Activated T-cell treated with anti-CD3 and anti-CD28 coated beads, Interleukin-2, amount 50 U/mL, for 48 hours (primary cell): ENCODE data around the gene ALG3.
"Not testable (repeated sequence)": the region's sequence is repeated elsewhere in the genome, so short reads cannot be mapped to it uniquely, and the experiment has no call there.

Source experiments
- DNase-seq, 2 experiments: peaks; one replicate each; pipeline ENCODE4 v3.0.0-alpha.2; 2020

Gene ALG3

DNA sequence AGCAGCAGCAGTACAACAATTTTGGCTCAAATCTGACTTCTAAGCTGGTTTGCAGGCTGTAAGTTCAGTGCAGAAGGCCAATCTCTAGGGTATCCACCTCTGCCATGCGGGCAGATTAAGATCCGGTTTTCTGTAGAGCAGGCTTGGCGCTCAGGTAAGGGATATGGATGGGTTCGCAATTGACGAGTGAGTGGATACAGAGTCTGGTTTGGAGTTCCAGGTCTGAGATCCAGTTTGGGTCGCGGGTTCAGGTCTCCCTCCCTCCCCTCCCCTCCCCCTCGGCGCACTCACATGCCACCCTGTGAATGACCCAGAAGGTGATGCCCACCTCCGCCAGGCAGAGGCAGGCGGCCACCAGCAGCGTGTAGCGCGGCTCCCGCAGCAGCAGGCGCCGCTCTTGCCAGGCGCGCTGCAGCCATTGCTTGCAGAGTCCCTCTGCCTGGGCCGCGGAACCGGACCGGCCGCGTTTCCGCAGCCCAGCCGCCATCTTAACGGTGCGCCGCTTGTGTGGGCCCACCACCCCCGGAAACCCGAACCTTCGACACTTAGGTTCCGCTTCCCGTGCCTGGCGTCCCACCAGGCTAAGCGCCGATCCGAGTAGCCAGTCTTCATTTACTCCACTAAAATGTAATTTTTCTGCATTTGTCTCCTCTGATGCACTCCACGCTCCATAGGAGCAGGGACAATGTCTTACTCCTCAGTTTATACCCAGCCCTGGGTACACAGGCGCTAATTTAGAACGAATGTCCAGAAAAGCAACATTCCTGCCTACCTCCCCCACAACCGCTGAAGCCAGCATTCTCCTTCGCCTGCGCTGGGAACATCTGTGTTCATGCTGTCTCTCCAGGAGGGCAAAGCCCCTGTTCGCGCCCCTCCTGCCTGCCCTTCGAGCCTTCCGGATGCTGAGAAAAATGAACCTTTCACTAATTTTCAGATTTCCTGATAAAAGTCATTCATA is at the start of gene ALG3:
Gene ALG3 (minus strand): TSS at position 509 of the 958 bp plus-strand sequence. CDS start 22 bp downstream, at position 487.
- DNase-seq, result peak; percentile 93 to 94

DNA sequence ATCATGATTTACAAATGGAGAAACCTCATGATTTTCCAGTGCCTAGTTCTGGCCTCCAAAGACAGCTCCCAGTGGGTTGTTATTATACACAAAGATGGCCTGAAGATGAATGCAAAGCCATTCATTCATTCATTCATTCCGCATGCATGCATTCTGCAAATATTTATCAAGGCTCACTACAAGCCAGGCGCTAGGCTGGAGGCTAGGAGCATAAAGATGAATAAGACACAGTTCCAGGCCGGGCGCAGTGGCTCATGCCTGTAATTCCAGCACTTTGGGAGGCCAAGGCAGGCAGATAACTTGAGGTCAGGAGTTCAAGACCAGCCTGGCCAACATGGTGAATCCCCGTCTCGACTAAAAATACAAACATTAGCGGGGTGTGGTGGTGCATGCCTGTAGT is 47.9 kb upstream of the ALG3 start:
- DNase-seq, result no peak

DNA sequence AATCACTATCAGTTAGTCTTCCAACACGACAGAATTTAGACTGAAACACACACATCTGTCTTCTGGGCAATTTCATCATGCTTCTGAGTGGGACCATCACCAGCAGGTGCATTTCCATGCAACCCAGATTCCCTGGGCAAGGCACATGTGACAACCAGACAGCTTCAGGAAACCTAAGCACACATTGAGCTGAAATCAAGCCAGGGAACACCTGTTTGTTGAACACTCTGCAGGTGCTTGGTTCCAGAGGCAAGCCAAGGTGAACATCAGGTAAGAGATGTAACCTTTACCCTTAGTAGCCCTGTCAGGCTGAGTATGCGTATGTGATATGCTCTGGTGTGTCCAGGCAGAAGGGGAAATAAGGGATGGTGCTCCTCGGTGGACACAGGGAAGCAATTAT is 47.0 kb upstream of the ALG3 start:
- DNase-seq, result no peak

DNA sequence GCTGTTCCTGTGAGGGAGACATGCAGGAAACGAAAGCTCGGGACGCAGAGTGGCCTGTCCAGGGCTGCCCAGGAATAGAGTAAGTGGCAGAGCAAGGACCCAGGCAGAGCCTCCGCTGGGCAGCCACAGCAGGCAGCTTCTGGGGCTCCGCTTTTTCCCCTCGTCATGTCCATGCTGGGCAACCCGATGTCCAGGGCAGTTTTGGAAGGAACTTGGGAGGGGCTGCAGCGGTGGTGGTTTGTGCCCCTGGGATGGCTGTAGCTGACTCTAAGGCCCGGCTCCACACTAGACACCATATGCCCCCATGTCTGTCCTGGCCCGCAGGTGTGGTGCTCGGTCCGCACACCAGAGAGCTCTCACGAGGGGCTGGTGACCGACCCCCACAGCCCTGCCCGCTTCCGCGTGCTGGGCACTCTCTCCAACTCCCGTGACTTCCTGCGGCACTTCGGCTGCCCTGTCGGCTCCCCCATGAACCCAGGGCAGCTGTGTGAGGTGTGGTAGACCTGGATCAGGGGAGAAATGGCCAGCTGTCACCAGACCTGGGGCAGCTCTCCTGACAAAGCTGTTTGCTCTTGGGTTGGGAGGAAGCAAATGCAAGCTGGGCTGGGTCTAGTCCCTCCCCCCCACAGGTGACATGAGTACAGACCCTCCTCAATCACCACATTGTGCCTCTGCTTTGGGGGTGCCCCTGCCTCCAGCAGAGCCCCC is 43.1 kb upstream of the ALG3 start:
- no peak for DNase-seq

DNA sequence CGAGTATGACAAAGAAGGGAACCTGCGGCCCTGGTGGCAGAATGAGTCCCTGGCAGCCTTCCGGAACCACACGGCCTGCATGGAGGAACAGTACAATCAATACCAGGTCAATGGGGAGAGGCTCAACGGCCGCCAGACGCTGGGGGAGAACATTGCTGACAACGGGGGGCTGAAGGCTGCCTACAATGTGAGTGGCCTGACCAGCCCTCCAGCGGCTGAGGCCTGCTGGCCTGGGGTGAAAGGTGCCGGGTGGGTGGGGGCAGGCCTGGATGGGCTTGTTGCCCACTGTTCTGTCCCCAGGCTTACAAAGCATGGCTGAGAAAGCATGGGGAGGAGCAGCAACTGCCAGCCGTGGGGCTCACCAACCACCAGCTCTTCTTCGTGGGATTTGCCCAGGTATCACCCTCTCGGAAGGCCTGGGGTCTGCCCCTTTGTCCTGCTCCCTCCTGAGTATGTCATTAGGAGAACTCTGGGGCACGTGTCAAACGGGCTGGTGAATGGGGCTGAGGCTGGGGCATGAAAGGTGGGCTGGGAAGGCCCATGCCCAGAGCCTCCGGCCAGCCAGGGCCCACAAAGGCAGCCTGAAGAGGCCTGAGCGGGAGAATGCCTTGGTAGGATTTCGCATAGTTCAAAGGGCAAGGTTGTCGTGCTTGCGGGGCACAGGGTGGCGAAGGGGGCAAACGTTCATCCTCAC is 42.4 kb upstream of the ALG3 start:
- no peak for DNase-seq

DNA sequence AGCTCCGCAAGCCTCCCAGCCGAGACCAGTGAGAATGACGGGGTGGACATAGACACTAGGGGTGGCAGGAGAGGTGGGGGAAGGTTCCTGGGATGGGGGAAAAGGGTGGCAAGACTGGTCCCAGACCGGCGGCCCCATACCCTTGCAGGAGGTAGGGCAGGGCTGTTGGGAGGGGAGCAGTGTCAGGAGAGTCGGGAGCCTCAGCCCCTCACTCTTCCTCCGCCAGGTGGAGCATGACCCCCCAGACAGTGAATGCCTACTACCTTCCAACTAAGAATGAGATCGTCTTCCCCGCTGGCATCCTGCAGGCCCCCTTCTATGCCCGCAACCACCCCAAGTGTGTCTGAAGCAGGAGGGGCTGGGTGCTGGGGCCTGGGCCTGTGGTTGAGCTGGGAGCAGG is 41.6 kb upstream of the ALG3 start:
- DNase-seq, result no peak

DNA sequence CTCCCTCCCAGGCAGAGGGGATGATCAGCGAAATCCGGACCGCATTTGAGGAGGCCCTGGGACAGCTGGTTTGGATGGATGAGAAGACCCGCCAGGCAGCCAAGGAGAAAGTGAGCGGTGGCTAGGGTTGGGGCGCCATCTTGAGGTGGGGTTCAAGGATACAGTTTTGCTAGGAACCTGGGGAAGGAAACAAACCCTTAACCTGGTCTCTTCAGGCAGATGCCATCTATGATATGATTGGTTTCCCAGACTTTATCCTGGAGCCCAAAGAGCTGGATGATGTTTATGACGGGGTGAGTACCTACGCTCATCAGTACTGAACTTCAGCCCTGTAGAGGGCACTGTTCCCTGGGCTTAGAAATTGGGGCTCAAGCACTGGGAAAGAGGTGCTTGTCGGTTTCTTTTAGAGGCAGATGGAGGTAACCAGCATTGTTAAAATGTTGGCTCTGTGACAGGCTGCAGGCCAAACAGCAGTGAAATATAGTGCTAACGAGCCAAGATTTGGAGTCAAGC is 40.7 kb upstream of the ALG3 start:
- peak; percentile 79 to 84 for DNase-seq

DNA sequence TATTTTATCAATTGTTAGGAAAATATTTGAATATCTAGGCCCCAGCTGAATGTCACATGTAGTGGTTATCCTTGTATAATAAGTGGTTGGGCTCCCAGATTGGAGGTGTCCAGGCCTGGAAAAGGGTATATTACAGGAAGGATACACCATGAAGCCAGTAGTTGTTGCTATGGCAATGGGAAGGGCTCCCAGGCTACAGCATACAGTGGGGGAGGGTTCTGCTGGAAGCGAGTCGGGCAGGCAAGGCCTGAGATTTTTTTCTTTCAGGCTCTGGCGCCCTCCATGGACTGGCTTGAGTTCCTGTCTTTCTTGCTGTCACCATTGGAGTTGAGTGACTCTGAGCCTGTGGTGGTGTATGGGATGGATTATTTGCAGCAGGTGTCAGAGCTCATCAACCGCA is 35.9 kb upstream of the ALG3 start:
- peak; percentile 36 to 44 for DNase-seq

DNA sequence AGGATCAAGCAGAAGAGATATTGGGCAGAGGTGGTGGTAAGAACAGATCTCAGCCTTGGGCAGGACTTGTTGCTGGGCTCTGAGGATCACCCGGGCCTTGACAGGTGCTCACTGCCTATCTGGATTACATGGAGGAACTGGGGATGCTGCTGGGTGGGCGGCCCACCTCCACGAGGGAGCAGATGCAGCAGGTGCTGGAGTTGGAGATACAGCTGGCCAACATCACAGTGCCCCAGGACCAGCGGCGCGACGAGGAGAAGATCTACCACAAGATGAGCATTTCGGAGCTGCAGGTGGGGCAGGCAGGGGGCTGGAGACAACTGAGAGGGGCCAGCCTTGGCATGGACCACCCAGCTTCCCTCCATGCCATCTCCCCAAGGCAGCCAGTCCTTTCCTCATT is 34.9 kb upstream of the ALG3 start:
- no peak for DNase-seq

DNA sequence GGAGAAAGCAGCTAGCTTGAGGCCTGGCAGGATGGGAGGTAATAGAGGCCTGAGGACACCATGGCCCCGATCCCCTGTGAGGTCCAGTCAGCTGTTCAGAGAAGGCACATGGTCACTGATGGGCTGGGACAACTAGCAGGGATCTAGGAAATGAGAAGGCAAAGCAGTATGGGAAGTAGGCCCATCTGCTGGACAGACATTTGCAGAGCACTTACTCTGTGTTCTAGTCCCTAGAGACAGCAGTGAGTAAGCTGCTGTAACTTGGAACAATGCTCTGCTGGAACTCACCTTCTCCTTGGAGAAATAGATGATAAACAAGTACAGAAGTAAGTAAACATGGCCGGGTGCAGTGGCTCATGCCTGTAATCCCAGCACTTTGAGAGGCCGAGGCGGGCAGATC is 34.2 kb upstream of the ALG3 start:
- DNase-seq, result no peak

DNA sequence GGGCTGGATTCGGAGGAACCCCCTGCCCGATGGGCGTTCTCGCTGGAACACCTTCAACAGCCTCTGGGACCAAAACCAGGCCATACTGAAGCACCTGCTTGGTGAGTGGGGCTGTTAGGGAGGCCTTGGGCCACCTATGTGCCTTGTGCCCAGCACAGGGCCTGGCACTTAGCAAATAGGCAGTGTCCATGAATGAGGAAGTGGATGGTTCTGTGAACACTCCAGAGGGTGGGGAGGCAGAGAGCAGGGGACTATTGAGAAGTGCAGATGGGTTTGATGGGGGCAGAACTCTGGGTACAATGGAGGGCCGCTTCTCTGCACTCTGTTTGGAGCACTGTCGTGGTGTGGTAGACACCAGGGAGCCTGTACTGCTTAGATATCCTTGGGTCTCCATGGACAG is 28.6 kb upstream of the ALG3 start:
- DNase-seq, result no peak

DNA sequence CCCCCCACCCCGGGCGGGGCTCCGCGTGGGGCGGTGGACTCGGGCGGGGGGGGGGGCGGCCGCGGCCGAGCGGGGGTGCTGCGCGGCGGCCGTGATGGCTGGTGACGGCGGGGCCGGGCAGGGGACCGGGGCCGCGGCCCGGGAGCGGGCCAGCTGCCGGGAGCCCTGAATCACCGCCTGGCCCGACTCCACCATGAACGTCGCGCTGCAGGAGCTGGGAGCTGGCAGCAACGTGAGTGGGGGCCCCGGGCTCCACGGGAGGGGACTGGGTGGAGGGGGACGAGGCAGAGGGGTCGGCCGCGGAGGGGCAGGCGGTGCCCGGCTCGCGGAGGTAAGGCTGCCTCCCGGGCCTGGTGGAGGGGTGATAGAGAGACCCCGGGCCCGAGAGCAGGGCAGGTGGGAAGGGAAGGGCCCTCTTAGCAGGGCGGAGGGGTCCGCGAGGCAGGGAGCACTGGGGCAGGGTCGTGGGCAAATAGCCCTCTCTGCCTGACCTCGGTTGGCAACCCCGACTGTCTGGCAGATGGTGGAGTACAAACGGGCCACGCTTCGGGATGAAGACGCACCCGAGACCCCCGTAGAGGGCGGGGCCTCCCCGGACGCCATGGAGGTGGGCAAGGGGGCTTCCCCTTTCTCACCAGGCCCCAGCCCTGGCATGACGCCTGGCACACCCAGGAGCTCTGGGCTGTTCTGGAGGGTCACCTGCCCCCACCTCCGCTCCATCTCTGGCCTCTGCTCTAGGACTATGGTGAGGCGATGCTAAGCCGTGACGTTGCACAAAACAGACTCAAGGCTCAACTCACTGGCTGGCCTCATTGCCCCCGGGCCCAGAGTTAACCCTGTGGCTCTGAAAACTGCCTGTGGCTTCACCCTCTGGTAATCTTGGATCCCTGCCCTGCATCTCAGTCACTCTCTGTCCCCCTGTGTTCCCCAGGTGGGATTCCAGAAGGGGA is 27.5 kb upstream of the ALG3 start, which contains the start of gene ECE2:
Gene ECE2 (plus strand): TSS at position 62 of the 950 bp plus-strand sequence. CDS start 132 bp downstream, at position 194.
- DNase-seq, result no peak

DNA sequence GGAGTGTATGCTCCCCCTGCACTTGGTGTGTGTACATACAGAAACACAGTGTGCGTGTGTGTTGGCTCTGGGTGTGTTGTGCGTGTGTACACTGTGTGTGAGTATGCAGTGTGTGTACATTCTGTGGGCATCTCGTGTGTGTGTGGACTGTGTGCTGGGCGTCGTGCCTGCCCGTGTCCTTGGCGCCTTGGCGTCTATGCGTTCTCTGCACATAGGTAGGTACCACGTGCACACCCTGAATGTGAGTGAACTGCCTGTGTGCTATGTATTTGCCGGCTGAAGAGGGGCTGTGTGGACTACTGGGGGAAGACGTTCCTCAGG is 26.6 kb upstream of the ALG3 start:
- no peak for DNase-seq

DNA sequence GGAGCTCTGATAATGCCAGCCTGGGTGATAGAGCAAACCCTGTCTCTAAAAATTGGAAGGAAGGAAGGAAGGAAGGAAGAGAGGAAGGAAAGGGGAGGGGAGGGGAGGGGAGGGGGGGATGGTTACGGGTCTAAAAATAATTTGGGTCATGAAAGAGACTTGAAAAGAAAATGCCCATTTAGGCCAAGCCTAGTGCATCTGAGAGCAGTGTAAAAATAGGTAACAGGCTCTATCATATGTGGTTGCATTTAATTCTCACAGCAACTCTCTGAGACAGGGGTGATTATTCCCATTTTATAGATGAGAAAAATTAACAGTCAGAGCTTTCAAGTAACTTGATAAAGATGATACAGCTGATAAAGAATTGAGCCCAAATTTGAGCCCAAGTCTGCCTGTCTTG is 23.5 kb upstream of the ALG3 start:
- no peak for DNase-seq

DNA sequence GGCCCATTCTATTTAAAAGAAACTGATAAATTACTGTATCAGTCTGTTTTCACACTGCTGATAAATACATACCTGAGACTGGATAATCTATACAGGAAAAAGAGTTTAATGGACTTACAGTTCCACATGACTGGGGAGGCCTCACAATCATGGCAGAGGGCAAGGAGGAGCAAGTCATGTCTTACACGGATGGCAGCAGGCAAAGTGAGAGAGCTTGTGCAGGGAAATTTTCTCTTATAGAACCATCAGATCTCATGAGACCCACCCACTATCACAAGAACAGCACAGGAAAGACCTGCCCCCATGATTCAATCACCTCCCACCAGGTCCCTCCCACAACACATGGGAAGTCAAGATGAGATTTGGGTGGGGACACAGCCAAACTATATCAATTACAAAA is 18.5 kb upstream of the ALG3 start:
- not testable (repeated sequence) for DNase-seq

DNA sequence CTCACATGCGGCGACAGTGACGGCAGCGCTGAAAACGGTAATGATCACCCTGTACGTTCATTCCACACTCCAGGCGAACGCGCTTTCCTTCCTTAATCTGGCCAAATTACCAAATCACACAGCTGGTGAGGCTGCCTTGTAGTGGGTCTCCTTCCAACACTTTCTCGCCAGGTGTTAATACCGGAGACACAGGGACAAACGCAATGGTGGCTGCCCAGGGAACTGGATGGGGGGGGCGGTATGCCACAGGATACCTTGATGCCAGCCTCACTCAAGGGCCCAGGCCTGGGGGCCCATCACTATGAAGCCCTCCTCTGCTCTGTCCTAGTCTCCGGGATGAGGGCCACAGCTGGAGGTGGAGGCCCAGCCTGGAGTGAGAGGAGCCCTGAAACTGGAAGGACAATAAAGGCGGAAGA is 14.0 kb upstream of the ALG3 start:
- DNase-seq, result no peak

DNA sequence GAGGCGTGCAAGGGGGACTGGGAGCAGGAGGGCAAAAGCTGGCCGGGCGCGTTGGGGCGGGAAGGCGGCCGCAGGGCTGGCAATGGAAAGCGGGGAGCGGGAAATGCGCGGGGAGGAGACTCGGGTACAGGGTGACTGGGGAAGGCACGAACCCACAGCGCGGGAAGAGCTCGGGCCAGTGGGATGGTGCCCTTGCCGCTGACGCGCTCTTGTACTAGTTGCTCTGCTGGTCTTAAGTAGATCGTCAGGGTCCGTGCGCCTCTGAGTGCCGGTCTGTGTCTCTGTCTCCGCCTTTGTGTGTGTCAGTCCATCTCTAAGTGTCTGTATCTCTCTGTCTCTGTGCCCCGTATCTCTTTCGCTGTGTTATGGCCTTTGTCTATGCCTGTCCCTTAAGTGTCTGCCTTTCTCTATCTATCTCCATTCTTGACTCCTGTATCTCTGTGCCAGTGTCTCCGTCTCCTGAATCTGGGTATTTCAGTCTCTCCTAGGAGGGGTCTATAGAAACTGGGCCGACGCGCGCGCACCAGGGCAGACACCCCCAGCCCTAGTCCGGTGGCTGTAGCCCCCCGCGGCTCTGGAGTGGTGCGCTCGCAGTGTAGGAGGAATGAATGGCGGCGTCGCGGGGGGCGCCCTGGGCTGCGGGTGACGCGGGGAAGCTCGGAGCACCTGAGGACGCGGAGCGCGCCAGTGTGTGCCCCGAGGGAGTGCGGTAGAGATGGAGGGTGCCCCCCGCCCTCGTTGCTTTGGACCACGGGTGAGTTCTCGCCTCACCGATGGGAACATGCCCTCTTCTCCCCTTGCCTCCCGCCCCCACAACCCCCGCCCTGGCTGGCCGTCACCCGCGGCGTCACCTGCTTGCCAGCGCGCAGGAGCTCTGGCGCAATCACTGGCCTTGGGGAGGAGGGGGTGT is 13.3 kb upstream of the ALG3 start:
- peak; percentile 48 to 55 for DNase-seq

DNA sequence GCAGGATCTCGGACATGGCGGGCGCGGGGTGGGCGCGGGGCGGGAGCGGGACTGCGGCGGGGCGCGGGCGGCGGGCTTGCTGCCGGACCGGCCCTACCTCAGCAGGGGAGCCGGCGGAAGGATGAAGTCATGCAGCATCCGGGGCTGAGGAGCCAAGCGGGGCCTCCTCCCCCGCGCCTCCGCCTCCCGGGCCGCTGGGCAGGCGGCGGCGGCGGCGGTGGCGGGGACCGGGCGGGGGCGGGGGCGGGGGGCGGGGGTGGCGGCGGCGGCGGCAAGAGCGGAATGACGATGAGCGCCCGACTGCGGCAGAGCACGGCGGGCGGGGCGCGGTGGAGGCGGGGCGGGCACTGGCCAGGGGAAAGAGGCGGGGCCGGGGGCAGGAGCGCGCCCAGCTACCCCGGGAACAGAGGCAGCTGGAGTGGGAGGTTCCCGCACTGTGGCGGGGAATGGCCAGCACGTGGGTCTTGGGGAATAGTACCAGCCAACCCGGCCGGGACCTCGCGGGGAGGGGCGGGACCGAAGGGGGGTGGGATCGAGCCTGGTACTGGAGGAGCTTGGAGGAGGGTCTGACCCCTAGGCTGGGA is 12.6 kb upstream of the ALG3 start, which contains the start of gene CAMK2N2:
Gene CAMK2N2 (minus strand): TSS at position 284 of the 584 bp plus-strand sequence. CDS start 268 bp downstream, at position 16.
- DNase-seq, result peak; percentile 63 to 70

DNA sequence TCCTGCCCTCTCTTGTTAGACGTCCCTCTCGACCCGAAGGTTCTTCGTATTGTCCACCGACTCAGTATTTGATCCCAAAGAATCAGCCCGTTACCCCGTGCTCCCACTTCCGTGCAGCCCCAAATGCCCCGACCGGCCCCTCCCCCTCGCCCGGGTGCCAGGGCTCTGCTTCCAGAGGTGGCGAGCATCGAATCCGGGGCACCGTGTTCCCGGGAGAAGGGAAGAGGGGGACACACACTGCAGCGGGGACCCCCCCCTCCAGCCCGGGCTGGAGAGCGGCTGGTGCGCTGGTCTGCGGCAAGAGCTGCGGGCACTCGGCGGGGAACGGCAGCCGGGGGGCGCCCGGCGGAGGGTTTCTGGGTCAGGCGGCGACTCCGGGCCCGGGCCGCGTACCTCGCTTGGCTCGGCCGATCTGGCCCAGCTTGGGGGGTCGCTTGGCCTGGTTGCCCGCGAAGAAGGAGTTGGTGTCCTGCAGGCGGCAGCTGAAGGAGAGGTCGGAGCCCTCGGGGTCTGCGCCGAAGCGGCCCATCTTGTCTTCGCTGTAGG is 12.0 kb upstream of the ALG3 start:
- DNase-seq, result peak in 1 of 2 experiments; percentile 50
